Keratinocyte (primary cell): ENCODE measurements around the gene TLL1. TPM values are rescaled to one million over a fixed set of nuclear protein-coding genes. Genes with fewer than 3 reads are reported as not detected.

Experiments used
- DNase-seq: peaks from one replicate; pipeline ENCODE4 v3.0.0-alpha.2; 2011; ENCODE audit warnings: low read depth, missing footprints, low spot score
- FAIRE-seq: peaks from 2 replicates; lab custom pipeline; 2011; peaks lifted over from hg19 to GRCh38; lab: Jason Lieb, UNC
- H2AFZ ChIP-seq: 2 replicates; pipeline ENCODE4 v1.6.0; 2012; ENCODE audit warnings: low read length, control low read depth, inconsistent platforms; ENCODE audit not compliant: control insufficient read depth
- H3K27ac ChIP-seq: 2 replicates; pipeline ENCODE4 v1.5.1; 2011; ENCODE audit warnings: low read length; ENCODE audit not compliant: control insufficient read depth, insufficient read depth
- H3K27me3 ChIP-seq: 3 replicates; pipeline ENCODE4 v1.6.0; 2011; ENCODE audit warnings: low read length; ENCODE audit not compliant: control insufficient read depth, insufficient read depth; ENCODE audit errors: extremely low read depth
- H3K36me3 ChIP-seq, 2 experiments: 2 replicates in 1 of 2; 3 replicates in 1 of 2; pipeline ENCODE4 v1.5.1; 2011; ENCODE audit warnings: low read length in 2 of 2, mild to moderate bottlenecking in 1 of 2; ENCODE audit not compliant: control insufficient read depth in 2 of 2, insufficient read depth in 2 of 2; ENCODE audit errors: extremely low read depth in 1 of 2
- H3K4me1 ChIP-seq: 3 replicates; pipeline ENCODE4 v1.5.1; 2011; ENCODE audit warnings: low read length; ENCODE audit not compliant: control insufficient read depth, insufficient read depth; ENCODE audit errors: extremely low read depth
- H3K4me2 ChIP-seq: 3 replicates; pipeline ENCODE4 v1.6.0; 2011; ENCODE audit warnings: low read depth, low read length; ENCODE audit not compliant: control insufficient read depth, insufficient read depth; ENCODE audit errors: extremely low read depth
- H3K4me3 ChIP-seq, 3 experiments: fragments of 200-600 bp in 1 of 3; sonication (generic) in 1 of 3; 2 replicates in 2 of 3; 3 replicates in 1 of 3; pipeline ENCODE4 v1.5.1; 2011 to 2016; ENCODE audit warnings: low read length in 3 of 3, mild to moderate bottlenecking in 3 of 3, control low read depth in 2 of 3, inconsistent platforms in 1 of 3, low read depth in 1 of 3, mixed read lengths in 1 of 3, mixed run types in 1 of 3, moderate library complexity in 1 of 3; ENCODE audit not compliant: control insufficient read depth in 2 of 3, insufficient read depth in 2 of 3; ENCODE audit errors: extremely low read depth in 1 of 3
- H3K79me2 ChIP-seq: 2 replicates; pipeline ENCODE4 v1.6.0; 2012; ENCODE audit warnings: low read length; ENCODE audit not compliant: control insufficient read depth, insufficient read depth
- H3K9ac ChIP-seq: 3 replicates; pipeline ENCODE4 v1.6.0; 2011; ENCODE audit warnings: low read length; ENCODE audit not compliant: control insufficient read depth, insufficient read depth; ENCODE audit errors: extremely low read depth
- H3K9me1 ChIP-seq: 3 replicates; pipeline ENCODE4 v1.6.0; 2011; ENCODE audit warnings: low read length; ENCODE audit not compliant: control insufficient read depth, insufficient read depth; ENCODE audit errors: extremely low read depth
- H3K9me3 ChIP-seq: 2 replicates; pipeline ENCODE4 v1.5.1; 2012; ENCODE audit warnings: low read depth, low read length; ENCODE audit not compliant: control insufficient read depth
- H4K20me1 ChIP-seq: 3 replicates; pipeline ENCODE4 v1.6.0; 2011; ENCODE audit warnings: low read length; ENCODE audit not compliant: control insufficient read depth, insufficient read depth; ENCODE audit errors: extremely low read depth
- CTCF ChIP-seq, 3 experiments: IDR thresholded peaks in 1 of 3; conservative IDR thresholded peaks in 1 of 3; optimal IDR thresholded peaks in 1 of 3; 2 replicates in 2 of 3; 3 replicates in 1 of 3; pipeline versions ENCODE3 to v1.5.1; 2011; ENCODE audit warnings: low read length in 3 of 3, mild to moderate bottlenecking in 3 of 3, moderate library complexity in 2 of 3, control low read depth in 1 of 3, inconsistent platforms in 1 of 3; ENCODE audit not compliant: insufficient read depth in 2 of 3; ENCODE audit errors: extremely low read depth in 1 of 3
- EZH2 ChIP-seq: IDR thresholded peaks from one replicate; pipeline ENCODE4 v1.6.1; 2012; ENCODE audit warnings: inconsistent platforms, mild to moderate bottlenecking, low read length, moderate library complexity
- dilution Hi-C: fragments of 300-500 bp; cut with MboI; formaldehyde crosslinking; loops from one replicate; pipeline ENCODE4 v1.7.0; 2020; ENCODE audit warnings: low sequenced_read_pairs; ENCODE audit not compliant: extremely low pct_ligation_motif_present
- polyA minus RNA-seq, 3 experiments: library from RNA; depleted of rRNA, polyadenylated mRNA; stranded (reverse); fragments of >200 nt; gene quantifications; 1 replicate in 1 of 3; 2 replicates in 1 of 3; 3 replicates in 1 of 3; pipeline ENCODE4 v1.2.3, GENCODE V29; 2011
- polyA plus RNA-seq, 5 experiments: library from polyadenylated mRNA; depleted of rRNA in 3 of 5; stranded (reverse) in 3 of 5; stranded (forward) in 1 of 5; unstranded in 1 of 5; fragments of >200 nt; gene quantifications; 1 replicate in 1 of 5; 2 replicates in 3 of 5; 3 replicates in 1 of 5; pipeline versions ENCODE4 v1.2.1 to v1.2.3, GENCODE V29; 2011 to 2012; ENCODE audit warnings: missing spikeins in 2 of 5, low read depth in 1 of 5, low replicate concordance in 1 of 5

Gene TLL1
- 1.4 to 1.7 TPM (median 1.5 TPM) in 3 replicates for polyA plus RNA-seq
- polyA plus RNA-seq (2011; ENCODE audit: low read depth), result 0.92 TPM
- 0.52 and 0.60 TPM in 2 replicates for polyA plus RNA-seq (2011; cell fraction: cytosol; rRNA removed)
- 1.5 and 1.7 TPM in 2 replicates for polyA plus RNA-seq (2011; cell fraction: nucleus; rRNA removed)
- polyA plus RNA-seq (2012; ENCODE audit: low replicate concordance), result 0.47 and 1.5 TPM in 2 replicates
- 2.5 to 5.0 TPM (median 3.6 TPM) in 3 replicates for polyA minus RNA-seq
- polyA minus RNA-seq (2011; cell fraction: cytosol; rRNA and poly(A)+ RNA removed), result 2.7 TPM
- polyA minus RNA-seq (2011; cell fraction: nucleus; rRNA and poly(A)+ RNA removed), result 3.9 and 7.5 TPM in 2 replicates

- peaks cover 15% of the 10 kb centered on the region for H3K4me1 ChIP-seq
- H3K27ac ChIP-seq, result peak within 1 kb of the TSS; percentile 62
- no peak for FAIRE-seq
- peak within 1 kb of the TSS; percentile 77 for H3K9ac ChIP-seq
- no peaks in the 10 kb centered on the region for H3K9me3 ChIP-seq
- peak within 1 kb of the TSS; percentile 55 to 80 (median 77) for H3K4me3 ChIP-seq
- H3K27me3 ChIP-seq, result no peaks in the 10 kb centered on the region
- H3K79me2 ChIP-seq, result no peaks in the 10 kb centered on the region
- peak within 1 kb of the TSS; percentile 67 for H2AFZ ChIP-seq
- TF ChIP-seq CTCF (optimal IDR thresholded peaks at IDR 0.05 in 1 of 3, IDR thresholded peaks at IDR 0.05 in 1 of 3, conservative IDR thresholded peaks at IDR 0.05 in 1 of 3; ENCODE audit: extremely low read depth in 1 of 3, insufficient read depth in 2 of 3, low read length in 3 of 3), result no peak
- TF ChIP-seq EZH2, result no peak
- DNase-seq, result no peak
- dilution Hi-C loops, result no loop called here
- no peaks in the 10 kb centered on the region for H3K36me3 ChIP-seq
- no peaks in the 10 kb centered on the region for H4K20me1 ChIP-seq
- H3K4me2 ChIP-seq, result peak within 1 kb of the TSS; percentile 93
- H3K9me1 ChIP-seq, result no peaks in the 10 kb centered on the region
Observed at GRCh38 chr4:165872461-165873297, at the start of gene TLL1. TSS of gene TLL1 (plus strand) at chr4:165873237. CDS start at chr4:165873905, 668 bp downstream.

GRCh38 chr4:165826166-165826565 is 46.9 kb upstream of the TLL1 start:
- no peaks in the 10 kb centered on the region for H3K36me3 ChIP-seq
- H3K27me3 ChIP-seq, result no peaks in the 10 kb centered on the region
- H3K27ac ChIP-seq, result no peak overlapping the region
- FAIRE-seq (no peak), DNase-seq (no peak)
- no peaks in the 10 kb centered on the region for H3K9me1 ChIP-seq
- H4K20me1 ChIP-seq, result no peaks in the 10 kb centered on the region
- H3K4me1 ChIP-seq, result peaks cover 4% of the 10 kb centered on the region
- peaks cover 2% of the 10 kb centered on the region for H3K9me3 ChIP-seq
- H3K79me2 ChIP-seq, result no peaks in the 10 kb centered on the region
- H3K9ac ChIP-seq, result no peak overlapping the region
- no peak for TF ChIP-seq CTCF (optimal IDR thresholded peaks at IDR 0.05 in 1 of 3, IDR thresholded peaks at IDR 0.05 in 1 of 3, conservative IDR thresholded peaks at IDR 0.05 in 1 of 3; ENCODE audit: extremely low read depth in 1 of 3, insufficient read depth in 2 of 3, low read length in 3 of 3)
- no peak for TF ChIP-seq EZH2
- H3K4me2 ChIP-seq, result no peak overlapping the region
- H2AFZ ChIP-seq, result no peak overlapping the region
- no peak overlapping the region for H3K4me3 ChIP-seq
- dilution Hi-C loops, result no loop called here
